ENCODE measurements around the gene KIAA1958. TPM values are rescaled to one million over a fixed set of nuclear protein-coding genes. Genes with fewer than 3 reads are reported as not detected.

Gene KIAA1958
- total RNA-seq, 1 donor from 2014 or later: 55.3 TPM

GRCh38 chr9:112631313-112632070 is 144.9 kb downstream of the KIAA1958 start:
- Mint-ChIP-seq H3K27ac (no peak overlapping the region), H3K4me3 (ENCODE audit: low read depth) (no peak overlapping the region), H3K27me3 (no peaks in the 10 kb centered on the region), H3K36me3 (ENCODE audit: insufficient read depth) (peaks cover 6% of the 10 kb centered on the region), H3K4me1 (ENCODE audit: low read depth) (peaks cover 5% of the 10 kb centered on the region), H3K9me3 (ENCODE audit: low read depth) (peaks cover 7% of the 10 kb centered on the region)
- no peak for TF ChIP-seq CTCF (IDR thresholded peaks at IDR 0.05; ENCODE audit: unreplicated experiment)
- DNase-seq (ENCODE audit: low spot score, unreplicated experiment): no peak

- peaks cover 36% of the 10 kb centered on the region for H3K36me3 Mint-ChIP-seq (ENCODE audit: insufficient read depth)
- no peak for TF ChIP-seq CTCF (IDR thresholded peaks at IDR 0.05; ENCODE audit: unreplicated experiment)
- no peak for DNase-seq (ENCODE audit: low spot score, unreplicated experiment)
- H3K27me3 Mint-ChIP-seq: no peaks in the 10 kb centered on the region
- peaks cover 25% of the 10 kb centered on the region for H3K9me3 Mint-ChIP-seq (ENCODE audit: low read depth)
- no peak overlapping the region for H3K27ac Mint-ChIP-seq
- H3K4me3 Mint-ChIP-seq (ENCODE audit: low read depth): no peak overlapping the region
- no peaks in the 10 kb centered on the region for H3K4me1 Mint-ChIP-seq (ENCODE audit: low read depth)
Observed at GRCh38 chr9:112640311-112640710, 153.7 kb downstream of the KIAA1958 start.

GRCh38 chr9:112642126-112642525 is 155.5 kb downstream of the KIAA1958 start:
- no peaks in the 10 kb centered on the region for H3K4me1 Mint-ChIP-seq (ENCODE audit: low read depth)
- H3K27me3 Mint-ChIP-seq: no peaks in the 10 kb centered on the region
- peaks cover 47% of the 10 kb centered on the region for H3K36me3 Mint-ChIP-seq (ENCODE audit: insufficient read depth)
- no peak for DNase-seq (ENCODE audit: low spot score, unreplicated experiment)
- no peak overlapping the region for H3K27ac Mint-ChIP-seq
- no peak overlapping the region for H3K4me3 Mint-ChIP-seq (ENCODE audit: low read depth)
- TF ChIP-seq CTCF (IDR thresholded peaks at IDR 0.05; ENCODE audit: unreplicated experiment): no peak
- peaks cover 25% of the 10 kb centered on the region for H3K9me3 Mint-ChIP-seq (ENCODE audit: low read depth)

- DNase-seq (ENCODE audit: low spot score, unreplicated experiment): no peak
- H3K4me1 Mint-ChIP-seq (ENCODE audit: low read depth): no peaks in the 10 kb centered on the region
- H3K36me3 Mint-ChIP-seq (ENCODE audit: insufficient read depth): peaks cover 49% of the 10 kb centered on the region
- no peak for TF ChIP-seq CTCF (IDR thresholded peaks at IDR 0.05; ENCODE audit: unreplicated experiment)
- no peaks in the 10 kb centered on the region for H3K27me3 Mint-ChIP-seq
- H3K4me3 Mint-ChIP-seq (ENCODE audit: low read depth): no peak overlapping the region
- peaks cover 14% of the 10 kb centered on the region for H3K9me3 Mint-ChIP-seq (ENCODE audit: low read depth)
- no peak overlapping the region for H3K27ac Mint-ChIP-seq
Observed at GRCh38 chr9:112647596-112647995, 161.0 kb downstream of the KIAA1958 start.

GRCh38 chr9:112648624-112649023 is 162.0 kb downstream of the KIAA1958 start:
- no peak for DNase-seq (ENCODE audit: low spot score, unreplicated experiment)
- peaks cover 15% of the 10 kb centered on the region for H3K9me3 Mint-ChIP-seq (ENCODE audit: low read depth)
- H3K4me1 Mint-ChIP-seq (ENCODE audit: low read depth): no peaks in the 10 kb centered on the region
- TF ChIP-seq CTCF (IDR thresholded peaks at IDR 0.05; ENCODE audit: unreplicated experiment): no peak
- peaks cover 58% of the 10 kb centered on the region for H3K36me3 Mint-ChIP-seq (ENCODE audit: insufficient read depth)
- no peak overlapping the region for H3K4me3 Mint-ChIP-seq (ENCODE audit: low read depth)
- H3K27ac Mint-ChIP-seq: no peak overlapping the region
- H3K27me3 Mint-ChIP-seq: no peaks in the 10 kb centered on the region

Measured in progenitor cell of endocrine pancreas (in vitro differentiated cells).